Caki2 (cell line): ENCODE data around the gene NAA38. TPM values are rescaled to one million over a fixed set of nuclear protein-coding genes. Genes with fewer than 3 reads are reported as not detected.

Experiments used
- DNase-seq: peaks from one replicate; pipeline ENCODE4 v3.0.0-alpha.2; 2015; ENCODE audit warnings: low read depth
- in situ Hi-C: cut with HindIII; loops from 2 replicates; pipeline ENCODE4 v1.10.0; 2016; ENCODE audit warnings: low sequenced_read_pairs, low pct_unique_long_range_greater_than_20kb, mixed read lengths
- total RNA-seq: library from RNA; depleted of rRNA; stranded (reverse); fragments of >200 nt; shearing (Covaris generic); gene quantifications from 2 replicates; pipeline ENCODE4 v1.2.3, GENCODE V29; 2014; ENCODE audit warnings: low replicate concordance; rRNA removed

The NAA38 gene, protein sequence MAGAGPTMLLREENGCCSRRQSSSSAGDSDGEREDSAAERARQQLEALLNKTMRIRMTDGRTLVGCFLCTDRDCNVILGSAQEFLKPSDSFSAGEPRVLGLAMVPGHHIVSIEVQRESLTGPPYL
- 52.9 and 61.3 TPM in 2 replicates for total RNA-seq

DNA sequence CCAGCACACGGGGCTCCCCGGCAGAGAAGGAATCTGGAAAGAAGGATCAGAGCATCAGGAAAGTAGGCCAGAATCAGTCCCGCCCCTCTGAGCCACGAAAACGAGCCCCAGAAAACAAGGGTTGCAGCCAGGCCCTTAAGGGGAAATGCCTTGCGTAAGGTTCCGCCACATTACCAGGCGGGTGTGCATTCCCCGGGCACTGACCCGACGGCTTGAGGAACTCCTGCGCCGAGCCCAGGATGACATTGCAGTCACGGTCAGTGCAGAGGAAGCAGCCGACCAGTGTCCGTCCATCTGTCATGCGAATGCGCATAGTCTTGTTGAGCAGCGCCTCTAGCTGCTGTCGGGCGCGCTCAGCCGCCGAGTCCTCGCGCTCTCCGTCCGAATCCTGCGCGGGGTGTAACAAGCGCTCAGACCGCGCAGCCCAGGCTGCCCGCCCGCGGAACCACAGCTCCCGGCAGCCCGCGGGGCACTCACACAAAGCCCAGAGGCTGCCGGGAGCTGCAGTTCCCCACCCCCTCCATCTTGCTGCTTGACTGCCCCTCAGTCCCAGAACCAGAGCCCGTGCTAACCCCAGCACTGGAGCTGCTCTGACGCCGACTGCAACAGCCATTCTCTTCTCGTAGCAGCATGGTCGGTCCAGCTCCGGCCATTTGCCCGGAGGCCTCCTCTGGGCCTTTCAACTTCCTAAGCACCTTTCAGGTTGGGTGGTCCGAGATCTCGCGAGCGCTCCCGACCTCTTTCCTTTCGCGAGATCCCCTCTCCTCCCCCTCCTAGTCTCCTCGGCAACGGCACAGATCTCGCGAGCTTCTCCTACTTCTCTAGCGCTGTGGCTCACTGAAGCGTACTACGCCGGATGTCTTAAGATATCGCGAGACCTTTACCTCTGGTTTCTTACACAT is at the start of gene NAA38:
Gene NAA38 (minus strand): TSS at position 749 of the 902 bp plus-strand sequence. CDS start 96 bp downstream, at position 653.
- DNase-seq: peak; percentile 99
- in situ Hi-C loops: no loop called here

DNA sequence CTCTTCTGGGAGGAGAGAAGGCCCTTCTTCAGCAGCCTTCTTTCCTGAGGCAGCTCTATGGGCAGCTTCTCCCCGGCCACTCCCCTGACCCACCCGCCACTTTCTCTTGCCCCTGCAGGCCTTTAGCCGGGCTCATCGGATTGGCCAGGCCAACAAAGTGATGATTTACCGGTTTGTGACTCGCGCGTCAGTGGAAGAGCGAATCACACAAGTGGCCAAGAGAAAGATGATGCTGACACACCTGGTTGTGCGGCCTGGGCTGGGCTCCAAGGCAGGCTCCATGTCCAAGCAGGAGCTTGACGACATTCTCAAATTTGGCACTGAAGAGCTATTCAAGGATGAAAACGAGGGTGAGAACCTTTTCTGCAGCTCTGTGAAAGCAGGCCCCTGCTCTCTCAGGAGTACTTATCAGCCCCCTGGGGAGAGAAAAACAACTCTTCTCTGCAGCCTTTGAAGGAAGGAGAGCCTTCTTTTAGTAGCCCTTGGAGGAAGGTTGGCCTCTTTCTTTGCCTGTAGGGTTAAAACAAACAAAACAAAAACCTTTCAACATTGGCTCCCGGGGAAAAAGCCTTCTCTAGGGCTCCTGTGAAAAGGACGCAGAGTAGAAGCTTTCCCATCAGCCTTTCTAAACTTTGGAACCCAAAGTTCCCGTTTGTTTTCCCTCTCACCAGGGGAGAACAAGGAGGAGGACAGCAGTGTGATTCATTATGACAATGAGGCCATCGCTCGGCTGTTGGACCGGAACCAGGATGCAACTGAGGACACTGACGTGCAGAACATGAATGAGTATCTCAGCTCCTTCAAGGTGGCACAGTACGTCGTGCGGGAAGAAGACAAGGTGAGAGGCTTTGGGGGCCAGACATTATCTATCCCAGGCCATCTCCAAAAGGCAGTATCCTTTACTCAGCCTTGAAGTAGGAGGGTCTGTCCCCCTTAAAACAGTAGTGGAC is 46.1 kb upstream of the NAA38 start:
- in situ Hi-C loops: no loop called here
- no peak for DNase-seq

DNA sequence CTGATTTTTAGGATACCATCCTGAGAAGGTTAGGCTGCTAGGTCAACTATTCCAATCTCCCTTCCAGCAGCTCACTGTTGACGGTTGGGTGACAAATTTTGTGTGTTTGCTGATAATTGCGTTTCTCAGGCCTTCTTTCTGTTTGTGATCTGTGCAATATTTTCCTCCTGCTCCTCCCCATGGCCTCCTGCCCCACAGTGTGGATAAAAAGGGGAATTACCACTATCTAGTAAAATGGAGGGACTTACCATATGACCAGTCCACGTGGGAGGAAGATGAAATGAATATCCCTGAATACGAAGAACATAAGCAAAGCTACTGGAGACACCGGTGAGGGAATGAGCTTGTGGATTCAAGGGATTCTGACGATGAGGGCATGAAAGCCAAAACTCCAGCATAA is 40.4 kb upstream of the NAA38 start:
- no peak for DNase-seq
- in situ Hi-C loops: no loop called here

DNA sequence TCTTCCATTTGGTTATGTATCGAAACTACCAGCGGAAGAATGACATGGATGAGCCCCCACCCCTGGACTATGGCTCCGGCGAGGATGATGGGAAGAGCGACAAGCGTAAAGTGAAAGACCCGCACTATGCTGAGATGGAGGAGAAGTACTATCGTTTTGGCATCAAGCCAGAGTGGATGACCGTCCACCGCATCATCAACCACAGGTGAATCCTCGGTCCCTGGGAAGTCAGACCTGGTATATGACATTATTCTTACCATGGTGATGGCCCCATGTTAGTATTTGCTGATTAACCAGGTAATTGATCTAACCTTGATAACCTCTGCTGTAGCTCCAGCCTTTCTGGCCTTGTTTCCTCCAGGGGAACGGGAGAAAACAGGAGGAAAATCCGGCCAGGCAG is 39.7 kb upstream of the NAA38 start:
- DNase-seq: no peak
- in situ Hi-C loops: no loop called here

DNA sequence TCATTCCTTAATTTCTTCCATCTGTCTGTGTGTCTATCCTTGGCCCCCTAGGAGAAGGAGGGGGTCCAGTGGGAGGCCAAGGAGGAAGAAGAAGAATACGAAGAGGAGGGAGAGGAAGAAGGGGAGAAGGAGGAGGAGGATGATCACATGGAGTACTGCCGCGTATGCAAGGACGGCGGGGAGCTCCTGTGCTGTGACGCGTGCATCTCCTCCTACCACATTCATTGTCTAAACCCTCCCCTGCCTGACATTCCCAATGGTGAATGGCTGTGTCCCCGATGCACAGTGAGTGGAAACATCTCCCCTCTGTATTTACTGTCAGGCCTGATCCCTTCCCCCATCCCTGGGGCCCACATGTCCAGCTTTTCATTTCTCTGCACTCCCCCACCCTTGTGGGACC is 37.5 kb upstream of the NAA38 start:
- DNase-seq: no peak
- in situ Hi-C loops: no loop called here

DNA sequence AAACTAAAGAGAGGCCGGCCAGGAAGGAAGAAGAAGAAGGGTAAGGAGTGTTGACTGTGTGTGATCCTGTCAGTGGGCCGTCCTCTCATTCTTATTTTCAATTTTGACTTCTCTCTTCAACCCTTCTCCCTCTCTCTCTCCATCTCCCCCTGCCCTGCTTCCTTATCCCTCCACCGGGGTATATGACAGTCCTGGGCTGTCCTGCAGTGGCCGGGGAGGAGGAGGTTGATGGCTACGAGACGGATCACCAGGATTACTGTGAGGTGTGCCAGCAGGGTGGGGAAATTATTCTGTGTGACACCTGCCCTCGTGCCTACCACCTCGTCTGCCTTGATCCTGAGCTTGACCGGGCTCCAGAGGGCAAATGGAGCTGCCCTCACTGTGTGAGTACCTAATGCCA is 36.9 kb upstream of the NAA38 start:
- DNase-seq: no peak
- in situ Hi-C loops: no loop called here

DNA sequence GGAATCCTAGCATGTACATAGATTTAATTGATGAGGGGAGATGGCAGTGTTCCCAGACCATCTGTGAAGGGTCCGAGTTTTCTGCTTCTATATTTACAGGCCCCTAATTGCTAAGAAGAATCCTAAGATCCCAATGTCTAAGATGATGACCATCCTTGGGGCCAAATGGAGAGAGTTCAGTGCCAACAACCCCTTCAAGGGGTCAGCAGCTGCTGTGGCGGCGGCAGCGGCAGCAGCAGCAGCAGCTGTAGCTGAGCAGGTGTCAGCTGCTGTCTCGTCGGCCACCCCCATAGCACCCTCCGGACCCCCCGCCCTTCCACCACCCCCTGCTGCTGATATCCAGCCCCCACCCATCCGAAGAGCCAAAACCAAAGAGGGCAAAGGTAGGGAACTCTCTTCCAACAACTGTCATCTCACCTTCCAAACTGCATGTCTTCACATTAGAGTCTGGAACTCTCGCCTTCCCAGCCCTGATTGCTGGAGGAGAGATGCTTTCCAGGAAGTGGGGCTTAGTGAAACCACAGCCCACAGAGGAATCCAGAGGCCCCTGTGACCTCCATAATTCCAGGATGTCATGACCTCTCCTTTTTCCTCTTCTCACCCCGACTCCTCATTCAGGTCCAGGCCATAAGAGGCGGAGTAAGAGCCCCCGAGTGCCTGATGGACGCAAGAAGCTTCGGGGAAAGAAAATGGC is 36.0 kb upstream of the NAA38 start:
- in situ Hi-C loops: no loop called here
- no peak for DNase-seq

DNA sequence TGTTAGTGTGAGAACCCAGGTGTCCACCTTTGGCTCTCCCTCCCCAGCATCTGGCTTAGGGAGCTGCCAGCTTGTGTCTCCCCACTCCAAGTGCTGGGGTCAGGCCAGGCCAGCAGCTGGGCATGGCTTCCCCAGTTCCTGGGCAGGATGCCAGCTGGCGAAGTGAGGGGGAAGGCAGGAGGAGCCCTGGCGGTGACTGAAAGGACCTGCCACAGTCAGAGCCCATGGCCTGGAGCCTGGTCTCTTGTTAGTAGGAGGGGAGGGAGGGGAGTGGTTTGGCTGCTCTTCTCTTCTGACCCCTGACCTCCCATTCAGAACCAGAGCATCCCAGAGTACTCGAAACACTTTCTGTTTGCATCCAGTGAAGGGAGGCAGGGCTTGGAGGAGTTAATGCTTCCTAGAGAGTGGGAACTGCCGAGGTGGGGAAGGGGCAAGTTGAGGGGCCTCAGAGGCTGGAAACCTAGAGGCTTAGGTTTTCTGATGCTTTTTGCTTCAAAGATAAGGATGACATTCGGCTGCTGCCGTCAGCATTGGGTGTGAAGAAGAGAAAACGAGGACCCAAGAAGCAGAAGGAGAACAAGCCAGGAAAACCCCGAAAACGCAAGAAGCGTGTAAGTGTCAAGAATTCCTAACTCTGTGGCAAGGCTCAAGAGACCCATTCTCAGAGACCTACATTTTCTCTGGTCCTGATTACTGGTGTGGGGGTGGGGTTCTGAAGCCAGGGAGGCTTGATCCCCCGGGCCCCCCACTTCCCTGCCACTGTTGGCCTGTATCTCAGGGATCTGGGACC is 32.0 kb upstream of the NAA38 start:
- in situ Hi-C loops: no loop called here
- peak; percentile 80 for DNase-seq

DNA sequence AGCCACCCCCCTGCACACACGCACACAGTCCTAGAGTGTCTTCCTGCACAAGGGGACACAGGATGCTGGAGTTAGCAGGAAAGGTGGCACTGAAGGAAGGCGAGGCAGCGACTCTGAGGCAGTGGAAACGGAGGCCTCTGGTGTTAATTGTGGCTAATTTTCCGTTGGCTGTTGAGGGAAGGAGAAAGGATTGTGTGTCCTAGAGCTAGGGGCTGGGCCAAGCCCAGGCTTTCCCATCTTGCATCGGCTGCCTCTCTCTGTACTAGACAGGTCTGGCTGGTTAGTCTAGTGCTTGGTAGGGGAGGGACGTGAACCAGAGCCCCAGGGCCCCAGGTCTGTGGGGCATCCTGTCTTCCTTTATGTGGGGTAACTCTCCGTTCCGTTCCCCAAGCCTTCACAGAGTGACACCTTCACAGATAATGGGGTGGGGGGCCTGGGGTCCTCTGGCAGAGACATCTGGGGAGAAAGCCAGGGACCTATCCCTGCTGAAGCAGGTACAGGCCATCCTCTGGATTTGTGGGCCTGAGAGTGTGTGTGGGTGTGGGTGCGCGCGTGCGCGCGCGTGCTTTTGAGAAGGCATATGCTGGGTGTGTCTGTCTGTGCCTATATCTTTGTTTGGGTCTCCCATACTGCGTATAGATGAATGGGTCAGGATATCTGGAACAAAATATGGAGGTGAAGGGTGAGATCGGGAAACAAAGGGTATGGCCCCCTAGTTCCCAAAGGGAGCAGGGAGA is 31.0 kb upstream of the NAA38 start, which contains the start of gene CHD3:
Gene CHD3 (plus strand): TSS at position 606 of the 737 bp plus-strand sequence. CDS start 212 bp downstream, outside the sequence.
- in situ Hi-C loops: no loop called here
- no peak for DNase-seq

DNA sequence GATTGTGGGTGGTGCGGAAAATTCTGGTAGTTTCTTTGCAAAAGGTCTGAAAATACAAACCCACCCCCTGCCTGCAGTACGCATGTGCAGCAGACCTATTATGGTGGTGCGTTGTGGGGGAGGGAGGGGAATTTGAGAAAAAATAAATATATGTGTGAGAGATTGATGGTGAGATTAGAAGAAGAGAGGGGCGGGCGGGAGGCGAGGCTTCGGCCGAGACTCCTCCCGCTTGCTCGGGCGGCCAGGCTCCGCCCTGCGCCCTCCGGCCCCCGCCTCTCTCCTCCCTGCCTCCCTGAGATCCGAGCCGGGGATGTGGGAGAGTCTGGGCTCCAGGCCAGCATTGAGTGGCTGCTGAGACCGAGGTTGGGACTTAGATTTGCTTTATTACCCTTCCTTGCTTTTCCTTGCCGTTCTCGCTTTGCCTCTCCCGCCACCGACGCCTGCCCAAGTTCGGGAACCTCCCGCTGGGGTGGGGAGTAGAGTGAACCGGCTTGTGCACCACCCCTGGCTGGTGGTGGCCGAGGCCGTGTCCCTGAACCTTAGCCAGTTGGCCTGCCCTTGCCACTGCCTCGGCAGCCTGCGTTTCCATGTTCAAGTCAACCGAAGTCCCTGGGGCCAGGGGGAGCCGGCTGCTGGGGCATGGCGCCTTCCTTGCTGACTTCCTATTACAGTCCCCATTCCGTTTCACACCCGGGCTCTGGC is 30.3 kb upstream of the NAA38 start:
- DNase-seq: peak; percentile 97
- in situ Hi-C loops: no loop called here

DNA sequence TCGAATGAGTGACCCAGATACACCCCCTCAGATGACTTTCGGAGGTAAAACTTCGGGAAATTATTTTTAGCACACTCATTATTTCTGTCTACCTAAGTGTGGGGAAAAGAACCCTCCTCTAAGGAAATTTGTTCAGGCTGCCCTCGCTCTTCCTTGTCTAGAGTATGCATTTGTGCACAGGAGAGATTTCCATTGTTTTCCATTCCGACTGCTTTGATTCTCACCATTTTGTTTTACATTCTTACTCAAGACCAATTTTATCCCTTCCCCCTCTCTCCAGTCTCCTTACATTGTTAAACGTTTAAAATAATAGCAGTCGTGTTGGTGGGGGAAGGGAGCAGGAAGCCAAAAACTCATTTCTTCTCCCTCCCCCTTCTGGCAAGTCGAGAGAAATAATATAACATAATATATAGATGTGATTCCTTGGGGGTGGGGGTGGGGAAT is 29.7 kb upstream of the NAA38 start:
- DNase-seq: no peak
- in situ Hi-C loops: no loop called here

DNA sequence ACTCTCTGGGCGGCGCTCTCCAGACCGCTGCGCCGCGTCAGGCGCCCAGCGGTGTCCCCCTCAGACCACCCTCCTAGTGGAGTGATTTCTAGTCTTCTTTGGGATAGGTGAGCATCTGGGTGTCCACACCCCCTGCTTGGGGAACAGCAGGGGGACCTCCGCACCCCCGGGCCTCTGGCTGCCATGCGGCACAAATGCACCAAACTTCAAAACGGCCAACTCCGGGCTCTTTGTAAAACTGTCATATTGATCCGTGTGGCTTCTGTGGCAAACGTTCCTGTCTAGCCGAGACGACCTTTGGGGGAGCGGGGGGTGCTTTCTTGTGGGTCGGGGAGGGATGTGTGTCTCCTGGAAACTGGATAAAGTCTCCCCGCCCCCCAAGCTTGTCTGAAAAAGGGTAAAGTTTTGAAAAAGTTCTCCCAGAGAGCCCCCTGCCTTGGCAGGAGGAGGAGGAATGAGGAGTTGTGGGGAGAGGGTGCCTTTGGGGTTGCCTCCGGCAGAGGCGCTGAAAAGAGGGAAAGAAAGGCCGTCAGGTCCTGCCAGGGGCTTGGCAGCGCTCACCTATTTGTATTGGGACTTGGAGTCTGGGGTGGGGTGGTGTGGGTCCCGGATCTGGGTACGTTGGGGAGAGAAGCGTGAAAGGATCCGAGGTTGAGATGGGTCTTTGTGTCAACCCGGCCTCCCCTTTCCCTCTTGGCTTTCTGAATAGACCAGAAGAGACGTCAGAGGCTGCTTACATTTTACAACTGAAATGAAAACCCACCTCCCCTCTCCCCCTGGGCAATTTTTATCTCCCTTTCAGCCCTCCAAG is 29.1 kb upstream of the NAA38 start:
- DNase-seq: peak; percentile 18
- in situ Hi-C loops: no loop called here

DNA sequence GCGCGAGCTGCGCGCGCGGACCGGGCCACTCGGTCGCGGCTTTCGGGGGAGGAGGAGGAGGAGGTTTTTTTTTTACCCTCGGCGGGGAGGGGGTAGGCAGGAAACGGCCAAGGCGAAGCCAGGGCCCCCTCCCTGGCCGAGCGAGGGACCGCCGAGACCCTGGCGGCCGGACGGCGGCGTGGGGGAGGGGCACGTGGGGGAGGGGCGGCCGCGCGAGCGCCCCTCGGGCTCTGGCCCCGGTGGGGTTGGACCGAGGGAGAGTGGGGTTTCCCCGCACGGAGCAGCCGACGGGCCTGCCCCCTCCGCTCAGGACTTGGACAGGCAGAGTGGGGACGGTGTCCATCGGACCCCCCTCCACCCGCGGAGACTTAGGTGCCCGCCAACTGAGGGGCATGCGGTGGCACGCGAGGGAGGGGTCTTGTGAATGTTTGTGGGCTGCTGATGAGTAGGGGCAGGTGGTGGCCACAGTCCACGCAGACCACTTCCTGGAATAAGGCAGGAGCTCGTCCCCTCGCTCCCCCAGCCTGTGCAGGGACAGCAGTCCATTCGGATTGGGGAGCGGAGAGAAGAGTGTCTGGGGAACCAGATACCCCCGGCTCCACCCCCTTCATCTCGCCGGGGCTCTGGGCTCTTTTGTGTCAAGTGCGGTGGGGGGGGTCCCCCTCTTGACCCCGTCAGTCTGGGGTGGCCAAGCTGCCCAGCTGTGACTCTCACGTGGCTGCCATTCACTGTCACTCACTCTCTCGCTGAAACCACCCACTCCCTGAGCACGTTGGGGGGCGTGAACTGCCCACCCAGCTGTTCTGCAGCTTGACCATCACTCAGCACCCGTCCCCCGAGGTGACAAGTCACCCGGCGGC is 28.2 kb upstream of the NAA38 start:
- DNase-seq: peak; percentile 70
- in situ Hi-C loops: no loop called here

DNA sequence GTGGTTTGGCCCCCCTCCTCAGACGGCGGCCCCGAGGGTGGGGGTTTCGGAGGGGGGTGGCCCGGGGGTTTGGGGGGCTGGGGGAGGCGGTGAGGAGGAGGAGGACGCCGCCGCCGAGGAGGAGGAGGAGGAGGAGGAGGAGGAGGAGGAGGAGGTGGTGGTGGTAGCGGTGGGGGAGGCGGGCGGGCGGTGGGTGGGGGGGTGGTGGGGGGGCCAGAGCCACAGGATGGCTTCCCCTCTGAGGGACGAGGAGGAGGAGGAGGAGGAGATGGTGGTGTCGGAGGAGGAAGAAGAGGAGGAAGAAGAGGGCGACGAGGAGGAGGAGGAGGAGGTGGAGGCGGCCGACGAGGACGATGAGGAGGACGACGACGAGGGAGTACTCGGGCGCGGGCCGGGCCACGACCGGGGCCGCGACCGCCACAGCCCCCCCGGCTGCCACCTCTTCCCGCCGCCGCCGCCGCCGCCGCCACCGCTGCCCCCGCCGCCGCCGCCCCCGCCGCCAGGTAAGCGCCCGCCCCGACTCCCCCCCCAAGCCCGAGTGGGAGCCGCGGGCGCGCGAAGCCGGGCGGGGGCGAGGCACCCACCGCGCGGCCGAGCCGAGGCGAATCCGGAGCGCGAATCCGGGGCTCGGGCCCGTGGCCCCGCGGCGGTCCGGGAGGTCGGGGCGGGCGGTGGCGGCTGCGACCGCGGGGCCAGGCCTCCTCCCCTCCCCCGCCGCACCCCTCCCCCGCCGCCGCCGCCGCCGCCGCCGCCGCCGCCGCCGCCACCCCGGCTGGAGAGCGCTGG is 27.4 kb upstream of the NAA38 start:
- in situ Hi-C loops: no loop called here

More for the DNA sequence above, 27.4 kb upstream of the NAA38 start:
- no peak for DNase-seq
